ENCODE measurements around the gene CRABP2. TPM values are rescaled to one million over a fixed set of nuclear protein-coding genes. Genes with fewer than 3 reads are reported as not detected.

CRABP2 gene
- total and polyA plus RNA-seq, 2 of the 13 experiments (the other 11 are each of a cell fraction or from before 2014, with no cell fraction given), result 0.40 to 0.60 TPM

GRCh38 chr1:156659988-156660751, 45.2 kb downstream of the CRABP2 start (continued):
- peak; percentile 51; the same call in 1 of the 2 replicates for TF ChIP-seq ZNF441 (CRISPR knock-in tag; IDR thresholded peaks at IDR 0.05; ENCODE audit: borderline replicate concordance)
- no peak for TF ChIP-seq RFX5 (IDR thresholded peaks at IDR 0.05; ENCODE audit: low read depth, low read length)
- no peak for TF ChIP-seq IKZF1 (IDR thresholded peaks at IDR 0.05)
- TF ChIP-seq ZNF644 (CRISPR knock-in tag; IDR thresholded peaks at IDR 0.05; ENCODE audit: low read depth), result no peak
- TF ChIP-seq ZNF530 (CRISPR knock-in tag; IDR thresholded peaks at IDR 0.05; ENCODE audit: low read depth), result no peak
- no peak for TF ChIP-seq REXO4 (CRISPR knock-in tag; IDR thresholded peaks at IDR 0.05; ENCODE audit: borderline replicate concordance)
- no peak for TF ChIP-seq FOXA1 (IDR thresholded peaks at IDR 0.05)
- TF ChIP-seq FOXA1 (CRISPR knock-in tag; IDR thresholded peaks at IDR 0.05), result peak; percentile 58
- TF ChIP-seq, protein P1, sequence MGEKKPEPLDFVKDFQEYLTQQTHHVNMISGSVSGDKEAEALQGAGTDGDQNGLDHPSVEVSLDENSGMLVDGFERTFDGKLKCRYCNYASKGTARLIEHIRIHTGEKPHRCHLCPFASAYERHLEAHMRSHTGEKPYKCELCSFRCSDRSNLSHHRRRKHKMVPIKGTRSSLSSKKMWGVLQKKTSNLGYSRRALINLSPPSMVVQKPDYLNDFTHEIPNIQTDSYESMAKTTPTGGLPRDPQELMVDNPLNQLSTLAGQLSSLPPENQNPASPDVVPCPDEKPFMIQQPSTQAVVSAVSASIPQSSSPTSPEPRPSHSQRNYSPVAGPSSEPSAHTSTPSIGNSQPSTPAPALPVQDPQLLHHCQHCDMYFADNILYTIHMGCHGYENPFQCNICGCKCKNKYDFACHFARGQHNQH (CRISPR knock-in tag; IDR thresholded peaks at IDR 0.05), result no peak
- TF ChIP-seq SMAD3 (CRISPR knock-in tag; IDR thresholded peaks at IDR 0.05), result peak; percentile 47; the same call in 1 of the 2 replicates
- peak; percentile 83 for TF ChIP-seq ZFP91 (CRISPR knock-in tag; IDR thresholded peaks at IDR 0.05; ENCODE audit: borderline replicate concordance)
- TF ChIP-seq ZNF263 (CRISPR knock-in tag; IDR thresholded peaks at IDR 0.05), result no peak
- TF ChIP-seq ZNF780A (CRISPR knock-in tag; IDR thresholded peaks at IDR 0.05), result 0 out of 2 replicates have a peak, but pooled peaks have one; percentile 20
- TF ChIP-seq KAT7 (CRISPR knock-in tag; IDR thresholded peaks at IDR 0.05; ENCODE audit: borderline replicate concordance), result peak; percentile 80; the same call in 1 of the 2 replicates
- TF ChIP-seq, protein P2, sequence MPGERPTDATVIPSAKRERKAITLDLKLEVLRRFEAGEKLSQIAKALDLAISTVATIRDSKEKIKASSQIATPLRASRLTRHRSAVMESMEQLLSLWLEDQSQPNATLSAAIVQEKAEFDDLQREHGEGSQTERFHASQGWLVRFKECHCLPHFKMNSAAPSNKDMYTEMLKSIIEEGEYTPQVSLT (CRISPR knock-in tag; IDR thresholded peaks at IDR 0.05; ENCODE audit: borderline replicate concordance, low read depth), result no peak
- no peak for TF ChIP-seq ZNF446 (CRISPR knock-in tag; IDR thresholded peaks at IDR 0.05)
- no peak for TF ChIP-seq NR2F2 (IDR thresholded peaks at IDR 0.05; ENCODE audit: borderline replicate concordance, low read depth)
- TF ChIP-seq ZNF18 (CRISPR knock-in tag; IDR thresholded peaks at IDR 0.05; ENCODE audit: insufficient replicate concordance), result no peak
- TF ChIP-seq ZNF878 (CRISPR knock-in tag; IDR thresholded peaks at IDR 0.05), result no peak
- TF ChIP-seq ZNF20 (CRISPR knock-in tag; IDR thresholded peaks at IDR 0.05), result no peak
- peak; percentile 75 for TF ChIP-seq THRA (CRISPR knock-in tag; IDR thresholded peaks at IDR 0.05; ENCODE audit: borderline replicate concordance)
- TF ChIP-seq NCOA2 (CRISPR knock-in tag; IDR thresholded peaks at IDR 0.05), result peak; percentile 55
- peak; percentile 43; the same call in 1 of the 2 replicates for TF ChIP-seq BCL6 (CRISPR knock-in tag; IDR thresholded peaks at IDR 0.05)
- TF ChIP-seq DNMT3B (CRISPR knock-in tag; conservative IDR thresholded peaks at IDR 0.05), result no peak; the same call in 1 of the 2 replicates
- TF ChIP-seq MYC (CRISPR knock-in tag; IDR thresholded peaks at IDR 0.05; ENCODE audit: borderline replicate concordance), result peak; percentile 84
- no peak for TF ChIP-seq ZNF282 (IDR thresholded peaks at IDR 0.05; ENCODE audit: partially characterized antibody)
